ENCODE measurements around the gene TBC1D8B.

TBC1D8B gene

GRCh38 chrX:106894978-106895452 lies 92.5 kb downstream of the TBC1D8B start:
- H3K36me3 ChIP-seq (ENCODE audit: control insufficient read depth, insufficient read depth, low read length) = no peaks in the 10 kb centered on the region
- H3K9me3 ChIP-seq (ENCODE audit: control insufficient read depth, low read length) = no peaks in the 10 kb centered on the region
- H3K27me3 ChIP-seq (replicated peaks; ENCODE audit: control insufficient read depth, insufficient read depth, low read length, poor library complexity, severe bottlenecking) = peaks cover 3% of the 10 kb centered on the region
- H3K4me1 ChIP-seq (ENCODE audit: control insufficient read depth, insufficient read depth, low read length, poor library complexity, severe bottlenecking) = no peaks in the 10 kb centered on the region
- H3K27ac ChIP-seq (ENCODE audit: insufficient read depth, low read length, poor library complexity, severe bottlenecking) = no peak overlapping the region
- no peak overlapping the region for H3K4me3 ChIP-seq (ENCODE audit: insufficient read depth, low read depth, low read length, poor library complexity, severe bottlenecking)
- no peak for DNase-seq

- no peaks in the 10 kb centered on the region for H3K9me3 ChIP-seq (ENCODE audit: control insufficient read depth, low read length)
- H3K4me1 ChIP-seq (ENCODE audit: control insufficient read depth, insufficient read depth, low read length, poor library complexity, severe bottlenecking) = no peaks in the 10 kb centered on the region
- no peak overlapping the region for H3K4me3 ChIP-seq (ENCODE audit: insufficient read depth, low read depth, low read length, poor library complexity, severe bottlenecking)
- H3K36me3 ChIP-seq (ENCODE audit: control insufficient read depth, insufficient read depth, low read length) = no peaks in the 10 kb centered on the region
- no peak for DNase-seq
- H3K27me3 ChIP-seq (replicated peaks; ENCODE audit: control insufficient read depth, insufficient read depth, low read length, poor library complexity, severe bottlenecking) = peaks cover 3% of the 10 kb centered on the region
- H3K27ac ChIP-seq (ENCODE audit: insufficient read depth, low read length, poor library complexity, severe bottlenecking) = no peak overlapping the region
Measured at GRCh38 chrX:106897259-106897658, 94.8 kb downstream of the TBC1D8B start.

- no peaks in the 10 kb centered on the region for H3K4me1 ChIP-seq (ENCODE audit: control insufficient read depth, insufficient read depth, low read length, poor library complexity, severe bottlenecking)
- H3K27ac ChIP-seq (ENCODE audit: insufficient read depth, low read length, poor library complexity, severe bottlenecking) = no peak overlapping the region
- no peaks in the 10 kb centered on the region for H3K27me3 ChIP-seq (replicated peaks; ENCODE audit: control insufficient read depth, insufficient read depth, low read length, poor library complexity, severe bottlenecking)
- no peak for DNase-seq
- no peaks in the 10 kb centered on the region for H3K9me3 ChIP-seq (ENCODE audit: control insufficient read depth, low read length)
- H3K36me3 ChIP-seq (ENCODE audit: control insufficient read depth, insufficient read depth, low read length) = no peaks in the 10 kb centered on the region
- no peak overlapping the region for H3K4me3 ChIP-seq (ENCODE audit: insufficient read depth, low read depth, low read length, poor library complexity, severe bottlenecking)
Measured at GRCh38 chrX:106898462-106898861, 96.0 kb downstream of the TBC1D8B start.

- Histone ChIP-seq H3K27ac (ENCODE audit: insufficient read depth, low read length, poor library complexity, severe bottlenecking) (no peak overlapping the region), H3K27me3 (replicated peaks; ENCODE audit: control insufficient read depth, insufficient read depth, low read length, poor library complexity, severe bottlenecking) (no peaks in the 10 kb centered on the region), H3K36me3 (ENCODE audit: control insufficient read depth, insufficient read depth, low read length) (no peaks in the 10 kb centered on the region), H3K9me3 (ENCODE audit: control insufficient read depth, low read length) (no peaks in the 10 kb centered on the region), H3K4me3 (ENCODE audit: insufficient read depth, low read depth, low read length, poor library complexity, severe bottlenecking) (no peak overlapping the region), H3K4me1 (ENCODE audit: control insufficient read depth, insufficient read depth, low read length, poor library complexity, severe bottlenecking) (no peaks in the 10 kb centered on the region)
- no peak for DNase-seq
Measured at GRCh38 chrX:106899276-106899675, 96.8 kb downstream of the TBC1D8B start.

- H3K9me3 ChIP-seq (ENCODE audit: control insufficient read depth, low read length) = no peaks in the 10 kb centered on the region
- H3K4me1 ChIP-seq (ENCODE audit: control insufficient read depth, insufficient read depth, low read length, poor library complexity, severe bottlenecking) = no peaks in the 10 kb centered on the region
- no peak overlapping the region for H3K27ac ChIP-seq (ENCODE audit: insufficient read depth, low read length, poor library complexity, severe bottlenecking)
- no peaks in the 10 kb centered on the region for H3K27me3 ChIP-seq (replicated peaks; ENCODE audit: control insufficient read depth, insufficient read depth, low read length, poor library complexity, severe bottlenecking)
- no peak for DNase-seq
- no peaks in the 10 kb centered on the region for H3K36me3 ChIP-seq (ENCODE audit: control insufficient read depth, insufficient read depth, low read length)
- H3K4me3 ChIP-seq (ENCODE audit: insufficient read depth, low read depth, low read length, poor library complexity, severe bottlenecking) = no peak overlapping the region
Measured at GRCh38 chrX:106899841-106900240, 97.4 kb downstream of the TBC1D8B start.

- Histone ChIP-seq H3K4me3 (ENCODE audit: insufficient read depth, low read depth, low read length, poor library complexity, severe bottlenecking) (no peak overlapping the region), H3K9me3 (ENCODE audit: control insufficient read depth, low read length) (no peaks in the 10 kb centered on the region), H3K4me1 (ENCODE audit: control insufficient read depth, insufficient read depth, low read length, poor library complexity, severe bottlenecking) (no peaks in the 10 kb centered on the region), H3K27me3 (replicated peaks; ENCODE audit: control insufficient read depth, insufficient read depth, low read length, poor library complexity, severe bottlenecking) (no peaks in the 10 kb centered on the region), H3K27ac (ENCODE audit: insufficient read depth, low read length, poor library complexity, severe bottlenecking) (no peak overlapping the region), H3K36me3 (ENCODE audit: control insufficient read depth, insufficient read depth, low read length) (no peaks in the 10 kb centered on the region)
- no peak for DNase-seq
Measured at GRCh38 chrX:106901341-106901740, 98.9 kb downstream of the TBC1D8B start.

- Histone ChIP-seq H3K9me3 (ENCODE audit: control insufficient read depth, low read length) (no peaks in the 10 kb centered on the region), H3K4me1 (ENCODE audit: control insufficient read depth, insufficient read depth, low read length, poor library complexity, severe bottlenecking) (no peaks in the 10 kb centered on the region), H3K4me3 (ENCODE audit: insufficient read depth, low read depth, low read length, poor library complexity, severe bottlenecking) (no peak overlapping the region), H3K36me3 (ENCODE audit: control insufficient read depth, insufficient read depth, low read length) (no peaks in the 10 kb centered on the region), H3K27ac (ENCODE audit: insufficient read depth, low read length, poor library complexity, severe bottlenecking) (no peak overlapping the region), H3K27me3 (replicated peaks; ENCODE audit: control insufficient read depth, insufficient read depth, low read length, poor library complexity, severe bottlenecking) (no peaks in the 10 kb centered on the region)
- DNase-seq = no peak
Measured at GRCh38 chrX:106901781-106902219, 99.3 kb downstream of the TBC1D8B start.

GRCh38 chrX:106902684-106903083 lies 100.2 kb downstream of the TBC1D8B start:
- no peak for DNase-seq
- Histone ChIP-seq H3K36me3 (ENCODE audit: control insufficient read depth, insufficient read depth, low read length) (no peaks in the 10 kb centered on the region), H3K4me1 (ENCODE audit: control insufficient read depth, insufficient read depth, low read length, poor library complexity, severe bottlenecking) (no peaks in the 10 kb centered on the region), H3K27me3 (replicated peaks; ENCODE audit: control insufficient read depth, insufficient read depth, low read length, poor library complexity, severe bottlenecking) (no peaks in the 10 kb centered on the region), H3K27ac (ENCODE audit: insufficient read depth, low read length, poor library complexity, severe bottlenecking) (no peak overlapping the region), H3K9me3 (ENCODE audit: control insufficient read depth, low read length) (no peaks in the 10 kb centered on the region), H3K4me3 (ENCODE audit: insufficient read depth, low read depth, low read length, poor library complexity, severe bottlenecking) (no peak overlapping the region)

GRCh38 chrX:106903291-106903824 lies 100.9 kb downstream of the TBC1D8B start, which contains the start of gene RIPPLY1:
TSS of gene RIPPLY1 (minus strand) at chrX:106903341. CDS start at chrX:106903287, 54 bp downstream.
- H3K4me3 ChIP-seq (ENCODE audit: insufficient read depth, low read depth, low read length, poor library complexity, severe bottlenecking) = no peak within 1 kb of the TSS
- H3K27ac ChIP-seq (ENCODE audit: insufficient read depth, low read length, poor library complexity, severe bottlenecking) = no peak within 1 kb of the TSS
- H3K36me3 ChIP-seq (ENCODE audit: control insufficient read depth, insufficient read depth, low read length) = no peaks in the 10 kb centered on the region
- H3K27me3 ChIP-seq (replicated peaks; ENCODE audit: control insufficient read depth, insufficient read depth, low read length, poor library complexity, severe bottlenecking) = no peaks in the 10 kb centered on the region
- H3K9me3 ChIP-seq (ENCODE audit: control insufficient read depth, low read length) = no peaks in the 10 kb centered on the region
- H3K4me1 ChIP-seq (ENCODE audit: control insufficient read depth, insufficient read depth, low read length, poor library complexity, severe bottlenecking) = no peaks in the 10 kb centered on the region
- no peak for DNase-seq

GRCh38 chrX:106903856-106904528 lies 101.5 kb downstream of the TBC1D8B start:
- H3K27ac ChIP-seq (ENCODE audit: insufficient read depth, low read length, poor library complexity, severe bottlenecking) = no peak overlapping the region
- H3K27me3 ChIP-seq (replicated peaks; ENCODE audit: control insufficient read depth, insufficient read depth, low read length, poor library complexity, severe bottlenecking) = no peaks in the 10 kb centered on the region
- no peak for DNase-seq
- no peaks in the 10 kb centered on the region for H3K4me1 ChIP-seq (ENCODE audit: control insufficient read depth, insufficient read depth, low read length, poor library complexity, severe bottlenecking)
- no peaks in the 10 kb centered on the region for H3K9me3 ChIP-seq (ENCODE audit: control insufficient read depth, low read length)
- H3K36me3 ChIP-seq (ENCODE audit: control insufficient read depth, insufficient read depth, low read length) = no peaks in the 10 kb centered on the region
- no peak overlapping the region for H3K4me3 ChIP-seq (ENCODE audit: insufficient read depth, low read depth, low read length, poor library complexity, severe bottlenecking)
